HFF-Myc (cell line): Measurements from ENCODE around the gene UBE2O.

Source experiments
- DNase-seq: peaks from one replicate; pipeline ENCODE4 v3.0.0-alpha.2; 2011; ENCODE audit warnings: low read depth; ENCODE audit errors: extremely low read depth
- H3K4me3 ChIP-seq: replicated peaks from 2 replicates; pipeline ENCODE4 v1.5.1; 2011; ENCODE audit warnings: low read depth, mild to moderate bottlenecking, control low read depth, low read length
- CTCF ChIP-seq: IDR thresholded peaks from 2 replicates; pipeline ENCODE4 v1.5.1; 2012; ENCODE audit warnings: mild to moderate bottlenecking, low read depth, low read length, control low read depth; ENCODE audit errors: missing control alignments

UBE2O gene

DNA sequence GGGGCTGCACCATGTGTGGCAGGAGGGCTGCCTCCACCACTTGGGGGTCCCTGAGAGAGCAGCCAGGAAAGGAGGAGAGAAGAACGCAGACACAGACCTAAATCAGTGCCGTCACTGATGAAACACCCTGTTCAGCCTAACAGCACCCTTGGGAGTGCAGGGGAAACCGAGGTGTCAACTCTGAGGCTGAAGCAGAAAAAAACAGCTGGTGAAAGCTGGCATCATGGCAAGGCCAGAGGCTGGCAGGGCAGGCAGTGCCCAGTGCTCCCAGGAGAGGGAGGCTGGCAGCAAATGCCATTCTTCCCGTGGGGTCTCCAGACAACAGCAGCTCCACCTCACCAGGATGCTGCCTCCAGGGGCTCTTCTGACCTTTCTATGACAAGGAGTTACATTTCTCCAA is 45.4 kb downstream of the UBE2O start:
- H3K4me3 ChIP-seq, result no peak overlapping the region
- no peak for DNase-seq
- TF ChIP-seq CTCF, result no peak

- no peak for TF ChIP-seq CTCF
- no peak for DNase-seq
- H3K4me3 ChIP-seq, result no peak overlapping the region
Observed at GRCh38 chr17:76405967-76406647, 46.8 kb downstream of the UBE2O start.

DNA sequence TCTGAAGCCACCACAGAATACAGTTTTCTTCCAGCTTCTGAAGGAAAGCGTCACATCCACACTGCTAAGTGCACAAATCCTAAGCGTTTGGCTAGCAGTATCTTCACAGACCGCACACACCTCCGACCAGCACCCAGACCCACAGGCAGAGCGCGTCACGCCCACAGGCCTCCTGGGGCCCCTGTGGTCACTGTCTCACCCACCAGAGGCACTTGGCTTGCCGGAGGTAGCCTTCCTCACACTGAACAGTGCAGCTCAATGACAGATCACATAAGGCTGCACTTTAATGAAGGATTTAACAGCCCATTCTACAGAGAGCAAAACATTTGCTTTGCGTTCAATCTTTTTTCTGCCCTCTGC is 47.4 kb downstream of the UBE2O start:
- TF ChIP-seq CTCF, result no peak
- no peak for DNase-seq
- H3K4me3 ChIP-seq, result no peak overlapping the region

GRCh38 chr17:76404976-76405563 is 47.9 kb downstream of the UBE2O start:
- no peak overlapping the region for H3K4me3 ChIP-seq
- TF ChIP-seq CTCF, result no peak
- DNase-seq, result no peak

- no peak overlapping the region for H3K4me3 ChIP-seq
- TF ChIP-seq CTCF, result no peak
- DNase-seq, result no peak
Observed at GRCh38 chr17:76404256-76404655, 48.7 kb downstream of the UBE2O start.

DNA sequence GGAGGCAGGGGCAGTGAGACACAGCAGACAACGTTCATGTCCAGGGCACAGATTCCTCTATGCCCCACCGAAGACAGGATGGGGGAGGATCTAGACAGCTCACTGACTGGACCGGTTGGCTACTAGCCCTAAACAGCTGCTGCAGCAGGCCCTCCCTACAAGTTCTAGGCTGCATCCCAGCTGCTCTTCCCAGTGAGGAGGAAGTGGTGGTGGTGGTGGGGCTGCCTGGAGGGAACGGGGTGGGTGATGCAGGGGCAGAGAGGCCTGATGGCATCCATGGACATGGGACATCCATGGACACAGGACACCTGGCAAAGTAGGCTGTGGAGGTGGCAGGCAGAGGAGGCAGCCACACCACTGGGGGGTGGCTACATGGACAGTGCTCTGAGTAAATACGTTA is 50.2 kb downstream of the UBE2O start:
- TF ChIP-seq CTCF, result no peak
- DNase-seq, result no peak

More for the DNA sequence above, 50.2 kb downstream of the UBE2O start:
- no peak overlapping the region for H3K4me3 ChIP-seq
